Mesothelial cell of epicardium (in vitro differentiated cells): ENCODE data around the gene PATL1. TPM values are rescaled to one million over a fixed set of nuclear protein-coding genes. Genes with fewer than 3 reads are reported as not detected.

Experiments used
- DNase-seq, 2 experiments: peaks; one replicate each; pipeline ENCODE4 v3.0.0; 2021; ENCODE audit warnings: low spot score in 2 of 2; ENCODE audit not compliant: unreplicated experiment in 2 of 2
- H3K27ac Mint-ChIP-seq: 2 replicates; pipeline ENCODE4 v1.8.0; 2021; ENCODE audit warnings: mixed read lengths
- H3K27me3 Mint-ChIP-seq: 2 replicates; pipeline ENCODE4 v1.8.0; 2021; ENCODE audit warnings: low read depth, mixed read lengths
- H3K36me3 Mint-ChIP-seq: 2 replicates; pipeline ENCODE4 v1.8.0; 2021; ENCODE audit warnings: mixed read lengths
- H3K4me1 Mint-ChIP-seq: 2 replicates; pipeline ENCODE4 v1.8.0; 2021; ENCODE audit warnings: mixed read lengths
- H3K4me3 Mint-ChIP-seq: 2 replicates; pipeline ENCODE4 v1.8.0; 2021; ENCODE audit warnings: mild to moderate bottlenecking, moderate library complexity, mixed read lengths
- H3K9me3 Mint-ChIP-seq: 2 replicates; pipeline ENCODE4 v1.8.0; 2021; ENCODE audit warnings: mixed read lengths
- CTCF ChIP-seq: fragments of 200-600 bp; sonication (generic); IDR thresholded peaks from one replicate; pipeline ENCODE4 v1.5.0; 2021; ENCODE audit warnings: antibody characterized with exemption; ENCODE audit not compliant: unreplicated experiment
- total RNA-seq: library from RNA; stranded (reverse); gene quantifications from 3 replicates; pipeline ENCODE4 v1.2.1, GENCODE V29; 2021

PATL1 gene
- total RNA-seq, 1 donor from 2014 or later, result 30.6 TPM

DNA sequence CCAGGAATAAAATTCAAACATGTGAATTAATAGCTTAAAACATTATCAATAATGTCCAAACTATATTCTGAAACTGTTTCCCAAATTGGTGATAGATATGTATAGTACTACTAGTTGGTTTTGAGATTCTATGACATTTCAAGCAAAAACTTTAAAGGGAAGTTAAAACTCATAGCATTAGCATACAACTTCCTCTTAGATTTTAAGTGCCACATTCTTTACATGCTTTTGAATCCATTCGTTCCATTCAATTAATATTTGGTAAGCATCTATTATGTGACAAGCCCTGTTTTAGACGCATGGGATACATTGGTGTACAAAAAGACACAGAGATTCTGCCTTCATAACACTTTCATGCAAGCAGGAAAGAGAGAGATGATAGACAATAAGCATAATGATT lies 8.9 kb downstream of the PATL1 start:
- no peak for DNase-seq
- no peak for TF ChIP-seq CTCF
- Mint-ChIP-seq H3K4me1 (peaks cover 8% of the 10 kb centered on the region), H3K27ac (no peak overlapping the region), H3K27me3 (no peaks in the 10 kb centered on the region), H3K4me3 (no peak overlapping the region), H3K9me3 (no peaks in the 10 kb centered on the region), H3K36me3 (peaks cover 26% of the 10 kb centered on the region)

GRCh38 chr11:59658036-59658435 lies 10.8 kb downstream of the PATL1 start:
- TF ChIP-seq CTCF, result no peak
- DNase-seq, result no peak
- Mint-ChIP-seq H3K9me3 (no peaks in the 10 kb centered on the region), H3K36me3 (peaks cover 36% of the 10 kb centered on the region), H3K27ac (no peak overlapping the region), H3K4me1 (peaks cover 8% of the 10 kb centered on the region), H3K4me3 (no peak overlapping the region), H3K27me3 (no peaks in the 10 kb centered on the region)

DNA sequence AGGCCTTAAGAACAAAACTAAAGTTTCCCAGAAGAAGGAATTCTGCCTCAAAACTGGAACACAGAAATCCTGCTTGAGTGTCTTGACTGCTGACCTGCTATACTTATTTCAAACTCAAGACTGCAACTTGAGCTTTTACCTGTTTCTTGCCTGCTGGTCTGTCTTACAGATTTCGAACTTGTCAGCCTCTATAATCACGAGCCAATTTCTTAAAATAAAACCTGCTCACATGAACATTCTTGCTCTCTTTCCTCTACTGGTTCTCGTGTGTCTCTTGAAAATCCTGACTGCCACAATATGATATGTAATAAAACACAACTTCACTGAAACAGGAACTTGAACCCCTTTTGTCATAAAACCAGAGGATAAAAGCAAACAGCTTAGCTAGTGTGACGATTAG lies 13.9 kb downstream of the PATL1 start:
- no peak for DNase-seq
- no peaks in the 10 kb centered on the region for H3K9me3 Mint-ChIP-seq
- H3K4me1 Mint-ChIP-seq, result no peaks in the 10 kb centered on the region
- TF ChIP-seq CTCF, result no peak
- H3K4me3 Mint-ChIP-seq, result no peak overlapping the region
- H3K27me3 Mint-ChIP-seq, result no peaks in the 10 kb centered on the region
- H3K36me3 Mint-ChIP-seq, result peaks cover 57% of the 10 kb centered on the region
- no peak overlapping the region for H3K27ac Mint-ChIP-seq

GRCh38 chr11:59647245-59647980 lies 21.4 kb downstream of the PATL1 start:
- DNase-seq, result no peak
- no peak overlapping the region for H3K27ac Mint-ChIP-seq
- peaks cover 68% of the 10 kb centered on the region for H3K36me3 Mint-ChIP-seq
- no peaks in the 10 kb centered on the region for H3K4me1 Mint-ChIP-seq
- no peak overlapping the region for H3K4me3 Mint-ChIP-seq
- no peaks in the 10 kb centered on the region for H3K27me3 Mint-ChIP-seq
- no peak for TF ChIP-seq CTCF
- no peaks in the 10 kb centered on the region for H3K9me3 Mint-ChIP-seq

- no peaks in the 10 kb centered on the region for H3K27me3 Mint-ChIP-seq
- DNase-seq, result no peak
- no peak overlapping the region for H3K4me3 Mint-ChIP-seq
- H3K4me1 Mint-ChIP-seq, result no peaks in the 10 kb centered on the region
- H3K36me3 Mint-ChIP-seq, result peaks cover 65% of the 10 kb centered on the region
- TF ChIP-seq CTCF, result no peak
- H3K27ac Mint-ChIP-seq, result no peak overlapping the region
- H3K9me3 Mint-ChIP-seq, result no peaks in the 10 kb centered on the region
These were observed 24.3 kb downstream of the PATL1 start for GRCh38 chr11:59644528-59644927.

GRCh38 chr11:59643390-59643789 lies 25.4 kb downstream of the PATL1 start:
- no peak for DNase-seq
- Mint-ChIP-seq H3K27me3 (no peaks in the 10 kb centered on the region), H3K27ac (no peak overlapping the region), H3K36me3 (peaks cover 65% of the 10 kb centered on the region), H3K9me3 (no peaks in the 10 kb centered on the region), H3K4me1 (no peaks in the 10 kb centered on the region), H3K4me3 (no peak overlapping the region)
- TF ChIP-seq CTCF, result no peak
